Loucy (cell line): ENCODE measurements around the gene NIPBL.
"Not testable (repeated sequence)": the region's sequence is repeated elsewhere in the genome, so short reads cannot be mapped to it uniquely, and the experiment has no call there.

Experiments used
- H2AFZ ChIP-seq: fragments of 200-600 bp; sonication (generic); 2 replicates; pipeline ENCODE4 v1.6.0; 2016; ENCODE audit warnings: antibody characterized with exemption, mild to moderate bottlenecking, low read length, moderate library complexity
- H3F3A ChIP-seq: fragments of 200-600 bp; 2 replicates; pipeline ENCODE4 v1.6.0; 2016; ENCODE audit warnings: antibody characterized with exemption, low read depth, mild to moderate bottlenecking
- H3K27me3 ChIP-seq: fragments of 200-600 bp; sonication (generic); 2 replicates; pipeline ENCODE4 v1.6.1; 2014; ENCODE audit warnings: low read length, mild to moderate bottlenecking; ENCODE audit not compliant: insufficient read depth, poor library complexity, severe bottlenecking
- H3K36me3 ChIP-seq: fragments of 200-600 bp; sonication (generic); 2 replicates; pipeline ENCODE4 v1.6.1; 2016; ENCODE audit warnings: low read length; ENCODE audit not compliant: insufficient read depth
- H3K4me1 ChIP-seq: fragments of 200-600 bp; sonication (generic); 2 replicates; pipeline ENCODE4 v1.5.1; 2014; ENCODE audit warnings: low read length, mild to moderate bottlenecking; ENCODE audit not compliant: insufficient read depth, poor library complexity, severe bottlenecking
- H3K4me2 ChIP-seq: fragments of 200-600 bp; sonication (generic); 2 replicates; pipeline ENCODE4 v1.6.0; 2014; ENCODE audit warnings: antibody characterized with exemption, low read length, low read depth, mild to moderate bottlenecking; ENCODE audit not compliant: poor library complexity, severe bottlenecking
- H3K4me3 ChIP-seq: fragments of 200-600 bp; sonication (generic); 2 replicates; pipeline ENCODE4 v1.5.1; 2014; ENCODE audit warnings: low read length, mild to moderate bottlenecking, mixed read lengths; ENCODE audit not compliant: poor library complexity, severe bottlenecking
- H3K79me2 ChIP-seq: fragments of 200-600 bp; sonication (generic); 2 replicates; pipeline ENCODE4 v1.6.1; 2014; ENCODE audit warnings: low read length; ENCODE audit not compliant: insufficient read depth
- H3K9ac ChIP-seq: fragments of 200-600 bp; sonication (generic); 2 replicates; pipeline ENCODE4 v1.6.0; 2014; ENCODE audit warnings: mild to moderate bottlenecking, low read depth, low read length, moderate library complexity; ENCODE audit not compliant: poor library complexity, severe bottlenecking
- H3K9me2 ChIP-seq: fragments of 200-600 bp; sonication (generic); replicated peaks from 2 replicates; pipeline ENCODE4 v1.6.1; 2016; ENCODE audit warnings: low read depth, low read length, mixed read lengths
- H3K9me3 ChIP-seq: fragments of 200-600 bp; sonication (generic); 2 replicates; pipeline ENCODE4 v1.6.1; 2014; ENCODE audit warnings: mild to moderate bottlenecking, antibody characterized with exemption, low read length, low read depth; ENCODE audit not compliant: insufficient read depth
- H4K20me1 ChIP-seq: fragments of 200-600 bp; sonication (generic); 2 replicates; pipeline ENCODE4 v1.6.0; 2014; ENCODE audit warnings: antibody characterized with exemption, low read length, mild to moderate bottlenecking; ENCODE audit not compliant: insufficient read depth, poor library complexity, severe bottlenecking
- EZH2phosphoT487 ChIP-seq: fragments of 200-600 bp; IDR thresholded peaks from 2 replicates; pipeline ENCODE4 v1.6.1; 2018; ENCODE audit warnings: antibody characterized with exemption, mild to moderate bottlenecking, moderate library complexity, borderline replicate concordance
- TF ChIP-seq, protein P1 (sequence below): fragments of 200-600 bp; sonication (generic); conservative IDR thresholded peaks from 2 replicates; pipeline ENCODE4 v1.5.1; 2014; ENCODE audit warnings: mild to moderate bottlenecking, antibody characterized with exemption, low read length

NIPBL gene

DNA sequence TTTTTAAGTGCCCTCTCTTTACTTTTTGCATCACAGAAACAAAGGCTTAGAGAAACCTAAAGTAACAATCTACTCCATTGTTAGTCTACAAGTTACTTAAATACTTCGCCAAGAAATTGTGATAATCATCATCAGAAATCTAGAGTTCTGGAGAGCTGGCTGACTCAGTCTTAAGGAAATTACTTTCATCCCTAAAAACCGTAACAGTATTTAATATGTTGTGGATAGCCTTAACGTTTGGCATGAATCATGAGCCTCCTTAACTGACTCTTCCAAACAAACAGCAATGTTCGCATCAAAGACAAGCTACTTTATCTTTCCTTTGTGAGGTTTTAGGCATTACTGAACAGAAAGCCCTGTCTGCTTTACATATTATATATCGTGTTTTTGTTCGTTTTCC is 128.7 kb downstream of the NIPBL start:
- no peaks in the 10 kb centered on the region for H3K9me2 ChIP-seq
- H2AFZ ChIP-seq, result no peak overlapping the region
- peaks cover 75% of the 10 kb centered on the region for H3K36me3 ChIP-seq
- H3K79me2 ChIP-seq, result no peaks in the 10 kb centered on the region
- H3K4me2 ChIP-seq, result no peak overlapping the region
- H3F3A ChIP-seq, result no peaks in the 10 kb centered on the region
- H3K27me3 ChIP-seq, result no peaks in the 10 kb centered on the region
- H3K4me3 ChIP-seq, result no peak overlapping the region
- no peak for TF ChIP-seq EZH2phosphoT487
- TF ChIP-seq, protein P1, sequence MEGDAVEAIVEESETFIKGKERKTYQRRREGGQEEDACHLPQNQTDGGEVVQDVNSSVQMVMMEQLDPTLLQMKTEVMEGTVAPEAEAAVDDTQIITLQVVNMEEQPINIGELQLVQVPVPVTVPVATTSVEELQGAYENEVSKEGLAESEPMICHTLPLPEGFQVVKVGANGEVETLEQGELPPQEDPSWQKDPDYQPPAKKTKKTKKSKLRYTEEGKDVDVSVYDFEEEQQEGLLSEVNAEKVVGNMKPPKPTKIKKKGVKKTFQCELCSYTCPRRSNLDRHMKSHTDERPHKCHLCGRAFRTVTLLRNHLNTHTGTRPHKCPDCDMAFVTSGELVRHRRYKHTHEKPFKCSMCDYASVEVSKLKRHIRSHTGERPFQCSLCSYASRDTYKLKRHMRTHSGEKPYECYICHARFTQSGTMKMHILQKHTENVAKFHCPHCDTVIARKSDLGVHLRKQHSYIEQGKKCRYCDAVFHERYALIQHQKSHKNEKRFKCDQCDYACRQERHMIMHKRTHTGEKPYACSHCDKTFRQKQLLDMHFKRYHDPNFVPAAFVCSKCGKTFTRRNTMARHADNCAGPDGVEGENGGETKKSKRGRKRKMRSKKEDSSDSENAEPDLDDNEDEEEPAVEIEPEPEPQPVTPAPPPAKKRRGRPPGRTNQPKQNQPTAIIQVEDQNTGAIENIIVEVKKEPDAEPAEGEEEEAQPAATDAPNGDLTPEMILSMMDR, result no peak
- H3K9me3 ChIP-seq, result no peaks in the 10 kb centered on the region
- no peaks in the 10 kb centered on the region for H3K4me1 ChIP-seq
- no peak overlapping the region for H3K9ac ChIP-seq
- H4K20me1 ChIP-seq, result no peaks in the 10 kb centered on the region

DNA sequence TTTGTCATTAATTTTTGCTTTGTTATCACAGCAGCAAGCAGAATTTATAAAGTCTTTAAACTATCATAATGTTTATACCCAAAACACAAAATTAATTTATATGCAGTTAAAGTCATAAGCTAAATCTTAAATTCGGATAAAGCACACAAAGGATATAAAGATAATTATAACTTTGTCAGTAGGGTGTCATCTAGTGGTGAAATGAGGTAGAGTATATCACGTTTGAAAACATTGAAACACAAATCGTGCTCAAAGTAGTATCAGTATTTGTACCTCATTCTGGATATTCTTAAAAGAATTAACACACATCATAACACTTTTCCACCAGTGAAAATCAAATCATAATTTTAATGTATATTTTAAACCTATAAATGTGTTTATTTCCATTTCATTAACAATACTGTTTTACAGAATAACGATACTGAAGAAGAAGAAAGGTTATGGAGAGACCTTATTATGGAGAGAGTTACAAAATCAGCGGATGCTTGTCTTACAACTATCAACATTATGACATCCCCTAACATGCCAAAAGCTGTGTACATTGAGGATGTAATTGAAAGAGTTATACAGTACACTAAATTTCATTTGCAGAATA is 129.5 kb downstream of the NIPBL start:
- peaks cover 74% of the 10 kb centered on the region for H3K36me3 ChIP-seq

DNA sequence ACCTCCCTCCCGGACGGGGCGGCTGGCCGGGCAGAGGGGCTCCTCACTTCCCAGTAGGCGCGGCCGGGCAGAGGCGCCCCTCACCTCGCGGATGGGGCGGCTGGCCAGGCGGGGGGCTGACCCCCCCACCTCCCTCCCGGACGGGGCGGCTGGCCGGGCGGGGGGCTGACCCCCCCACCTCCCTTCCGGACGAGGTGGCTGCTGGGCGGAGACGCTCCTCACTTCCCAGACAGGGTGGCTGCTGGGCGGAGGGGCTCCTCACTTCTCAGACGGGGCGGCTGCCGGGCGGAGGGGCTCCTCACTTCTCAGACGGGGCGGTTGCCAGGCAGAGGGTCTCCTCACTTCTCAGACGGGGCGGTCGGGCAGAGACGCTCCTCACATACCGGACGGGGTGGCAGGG is 136.6 kb downstream of the NIPBL start:
- H3K4me3 ChIP-seq, H3K9ac ChIP-seq, H3K27me3 ChIP-seq, H3F3A ChIP-seq, H3K79me2 ChIP-seq, H3K4me1 ChIP-seq, H3K9me2 ChIP-seq, H3K4me2 ChIP-seq, H4K20me1 ChIP-seq, H2AFZ ChIP-seq, H3K9me3 ChIP-seq: not testable (repeated sequence)
- peaks cover 56% of the 10 kb centered on the region for H3K36me3 ChIP-seq

More for the DNA sequence above, 129.5 kb downstream of the NIPBL start:
- Histone ChIP-seq H4K20me1 (no peaks in the 10 kb centered on the region), H3K27me3 (no peaks in the 10 kb centered on the region), H3K4me1 (no peaks in the 10 kb centered on the region), H3F3A (no peaks in the 10 kb centered on the region), H3K9me2 (no peaks in the 10 kb centered on the region), H3K4me2 (no peak overlapping the region), H3K79me2 (no peaks in the 10 kb centered on the region), H3K4me3 (no peak overlapping the region), H3K9ac (no peak overlapping the region), H3K9me3 (no peaks in the 10 kb centered on the region), H2AFZ (no peak overlapping the region)
- TF ChIP-seq, protein P1, result peak; percentile 82
- no peak for TF ChIP-seq EZH2phosphoT487

DNA sequence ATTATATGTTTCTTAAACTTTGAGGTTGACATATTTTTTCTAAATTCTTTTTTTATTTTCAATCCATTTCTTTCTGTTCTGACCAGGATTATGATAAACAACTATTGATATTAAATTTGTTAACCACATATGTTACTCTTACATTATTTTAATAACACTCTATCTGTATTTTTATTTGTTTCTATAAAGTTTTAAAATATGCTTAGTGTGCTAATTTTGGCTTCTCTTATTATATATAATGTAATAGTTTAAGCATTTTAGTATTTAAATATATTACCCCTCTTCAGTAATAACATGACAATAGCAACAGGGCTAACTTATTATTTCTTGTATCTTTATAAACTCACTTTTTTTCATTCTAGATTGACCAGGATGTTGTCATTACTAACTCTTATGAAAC is 137.8 kb downstream of the NIPBL start:
- H3K9ac ChIP-seq, result no peak overlapping the region

More for the DNA sequence above, 137.8 kb downstream of the NIPBL start:
- Histone ChIP-seq H3K4me2 (no peak overlapping the region), H3K9me2 (no peaks in the 10 kb centered on the region), H3K36me3 (peaks cover 52% of the 10 kb centered on the region), H3K9me3 (no peaks in the 10 kb centered on the region), H3K4me3 (no peak overlapping the region), H2AFZ (no peak overlapping the region), H3K79me2 (no peaks in the 10 kb centered on the region), H3F3A (no peaks in the 10 kb centered on the region), H3K27me3 (no peaks in the 10 kb centered on the region), H3K4me1 (no peaks in the 10 kb centered on the region), H4K20me1 (no peaks in the 10 kb centered on the region)
- no peak for TF ChIP-seq EZH2phosphoT487
